ENCODE measurements around the gene TMEM255A.

GRCh38 chrX:120253784-120254183 lies 57.5 kb downstream of the TMEM255A start:
- TF ChIP-seq CTCF (conservative IDR thresholded peaks at IDR 0.05; ENCODE audit: low read depth, low read length) (no peak), EZH2phosphoT487 (IDR thresholded peaks at IDR 0.05; ENCODE audit: borderline replicate concordance, low read length) (no peak), EZH2 (IDR thresholded peaks at IDR 0.05; ENCODE audit: low read length, unreplicated experiment) (no peak)
